ENCODE data around the gene STYXL2. TPM values are rescaled to one million over a fixed set of nuclear protein-coding genes. Genes with fewer than 3 reads are reported as not detected.

The STYXL2 gene
- total and polyA plus RNA-seq, 2 donors (not counting 3 experiments of a cell fraction or from before 2014, with no cell fraction given): not detected

DNA sequence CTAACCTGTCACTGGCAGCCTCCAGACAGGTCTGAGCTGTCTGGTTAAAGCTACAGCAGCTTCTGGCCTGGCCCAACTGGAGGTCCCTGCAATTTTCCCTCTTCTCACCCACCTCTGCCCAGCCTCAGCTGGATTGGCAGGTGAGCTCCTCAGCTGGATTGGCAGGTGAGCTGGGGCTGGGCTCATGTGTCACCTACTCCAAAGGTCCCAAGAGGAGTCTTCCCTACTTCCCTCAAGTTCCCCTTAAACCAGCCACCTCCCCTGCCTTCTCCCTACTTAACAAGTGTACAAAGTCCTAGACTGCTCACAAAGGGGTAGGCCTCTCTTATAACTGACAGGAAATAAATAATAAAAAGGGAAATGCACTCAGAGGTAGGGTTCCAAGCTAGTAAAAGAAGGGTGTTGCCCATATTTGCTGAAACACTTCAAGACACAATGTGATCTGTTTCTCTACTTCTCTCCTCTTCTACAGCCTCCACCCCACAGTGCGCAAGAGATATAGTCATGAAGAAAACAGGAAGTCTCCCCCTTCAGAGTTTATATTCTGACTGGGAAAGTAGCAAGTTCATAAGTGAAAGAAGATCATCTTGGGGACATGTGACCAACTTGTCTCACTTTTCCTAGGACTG, 3.4 kb upstream of the STYXL2 start, which contains the start of gene GPA33:
TSS of gene GPA33 (minus strand) at position 64 of the 629 bp plus-strand sequence. CDS start 90 bp downstream, outside the sequence.
- Histone ChIP-seq H3K27me3 (ENCODE audit: control insufficient read depth in 2 of 2, insufficient read depth in 2 of 2, low read length in 2 of 2) (no peaks in the 10 kb centered on the region), H3K9me1 (replicated peaks; ENCODE audit: control insufficient read depth, extremely low read depth, insufficient read depth, low read length) (no peaks in the 10 kb centered on the region), H2AFZ (ENCODE audit: low read depth, low read length) (no peak within 1 kb of the TSS), H3K4me3 (replicated peaks in 1 of 3; ENCODE audit: insufficient read depth in 1 of 3, low read depth in 1 of 3, low read length in 3 of 3) (no peak within 1 kb of the TSS), H3K4me1 (ENCODE audit: control insufficient read depth, extremely low read depth, insufficient read depth, low read length) (no peaks in the 10 kb centered on the region), H3K9me3 (replicated peaks; ENCODE audit: control insufficient read depth, insufficient read depth, low read length) (no peaks in the 10 kb centered on the region), H3K4me2 (ENCODE audit: insufficient read depth, low read length) (no peak within 1 kb of the TSS), H3K36me3 (ENCODE audit: control insufficient read depth in 2 of 2, extremely low read depth in 1 of 2, insufficient read depth in 2 of 2, low read length in 2 of 2) (no peaks in the 10 kb centered on the region), H4K20me1 (replicated peaks; ENCODE audit: control insufficient read depth, extremely low read depth, insufficient read depth, low read length) (no peaks in the 10 kb centered on the region), H3K79me2 (ENCODE audit: control insufficient read depth, insufficient read depth, low read length) (no peaks in the 10 kb centered on the region), H3K9ac (replicated peaks; ENCODE audit: extremely low read depth, insufficient read depth, low read length) (no peak within 1 kb of the TSS), H3K27ac (ENCODE audit: insufficient read depth, low read depth, low read length) (no peak within 1 kb of the TSS)
- CTCF ChIA-PET: no interaction called here
- TF ChIP-seq FOS (IDR thresholded peaks at IDR 0.05; ENCODE audit: borderline replicate concordance, insufficient read depth, low read length) (no peak), JUN (IDR thresholded peaks at IDR 0.05; ENCODE audit: borderline replicate concordance, insufficient read depth, insufficient read length, low read depth) (no peak), POLR2A (IDR thresholded peaks at IDR 0.05; ENCODE audit: low read depth, low read length) (no peak), POLR2AphosphoS5 (IDR thresholded peaks at IDR 0.05; ENCODE audit: insufficient read depth, low read depth, low read length) (no peak), MYC (IDR thresholded peaks at IDR 0.05; ENCODE audit: low read depth, low read length) (no peak), EZH2 (IDR thresholded peaks at IDR 0.05; ENCODE audit: borderline replicate concordance, low read depth, low read length, severe bottlenecking) (no peak), GATA2 (IDR thresholded peaks at IDR 0.05; ENCODE audit: insufficient read depth, insufficient read length, low read depth, low read length) (no peak)
- TF ChIP-seq, protein P1, sequence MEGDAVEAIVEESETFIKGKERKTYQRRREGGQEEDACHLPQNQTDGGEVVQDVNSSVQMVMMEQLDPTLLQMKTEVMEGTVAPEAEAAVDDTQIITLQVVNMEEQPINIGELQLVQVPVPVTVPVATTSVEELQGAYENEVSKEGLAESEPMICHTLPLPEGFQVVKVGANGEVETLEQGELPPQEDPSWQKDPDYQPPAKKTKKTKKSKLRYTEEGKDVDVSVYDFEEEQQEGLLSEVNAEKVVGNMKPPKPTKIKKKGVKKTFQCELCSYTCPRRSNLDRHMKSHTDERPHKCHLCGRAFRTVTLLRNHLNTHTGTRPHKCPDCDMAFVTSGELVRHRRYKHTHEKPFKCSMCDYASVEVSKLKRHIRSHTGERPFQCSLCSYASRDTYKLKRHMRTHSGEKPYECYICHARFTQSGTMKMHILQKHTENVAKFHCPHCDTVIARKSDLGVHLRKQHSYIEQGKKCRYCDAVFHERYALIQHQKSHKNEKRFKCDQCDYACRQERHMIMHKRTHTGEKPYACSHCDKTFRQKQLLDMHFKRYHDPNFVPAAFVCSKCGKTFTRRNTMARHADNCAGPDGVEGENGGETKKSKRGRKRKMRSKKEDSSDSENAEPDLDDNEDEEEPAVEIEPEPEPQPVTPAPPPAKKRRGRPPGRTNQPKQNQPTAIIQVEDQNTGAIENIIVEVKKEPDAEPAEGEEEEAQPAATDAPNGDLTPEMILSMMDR (IDR thresholded peaks at IDR 0.05; ENCODE audit: extremely low read depth in 1 of 2, insufficient read depth in 1 of 2, low read depth in 1 of 2, low read length in 2 of 2): no peak
- TF ChIP-seq, protein P2, sequence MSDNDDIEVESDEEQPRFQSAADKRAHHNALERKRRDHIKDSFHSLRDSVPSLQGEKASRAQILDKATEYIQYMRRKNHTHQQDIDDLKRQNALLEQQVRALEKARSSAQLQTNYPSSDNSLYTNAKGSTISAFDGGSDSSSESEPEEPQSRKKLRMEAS (IDR thresholded peaks at IDR 0.05; ENCODE audit: insufficient read depth, insufficient read length): no peak
- DNase-seq (ENCODE audit: low read depth, low spot score): no peak
- BruUV-seq (replicated peaks): no TSS peak
- FAIRE-seq: no peak
- dilution Hi-C loops (cut with MboI; ENCODE audit: extremely low pct_ligation_motif_present, low sequenced_read_pairs) (no loop called here), intact Hi-C loops (cut with micrococcal nuclease) (no loop called here)
- POLR2A ChIA-PET: no interaction called here

Measured in endothelial cell of umbilical vein (primary cell).